HepG2 (cell line): ENCODE results near the gene SSH3. TPM values are rescaled to one million over a fixed set of nuclear protein-coding genes. Genes with fewer than 3 reads are reported as not detected.

Experiments used
- ATAC-seq: fragments of 200-7000 bp; cut with Tn5 transposase; 3 replicates; pipeline ENCODE4 v1.9.1; 2020; ENCODE audit warnings: mild to moderate bottlenecking, moderate library complexity
- BruUV-seq: library from RNA; stranded (reverse); fragments of 400-500 nt; replicated peaks from 2 replicates; lab custom pipeline; 2021; lab: Mats Ljungman, UMichigan
- CTCF ChIA-PET: fragments of 300-600 bp; formaldehyde crosslinking; extraction: SDS; loops from one replicate; lab custom pipeline; 2021; ENCODE audit warnings: low total read pairs, inconsistent platforms, low intra/inter-chr PET ratio; lab: Yijun Ruan, JAX
- POLR2A ChIA-PET: fragments of 350-600 bp; sonication (Branson Sonifier 250); formaldehyde crosslinking; loops from one replicate; lab custom pipeline; 2020; ENCODE audit warnings: antibody characterized with exemption, inconsistent platforms; lab: Yijun Ruan, JAX
- DNase-seq: peaks from one replicate; pipeline ENCODE4 v3.0.0-alpha.2; 2015; ENCODE audit warnings: low spot score
- FAIRE-seq: peaks from 3 replicates; lab custom pipeline; 2011; peaks lifted over from hg19 to GRCh38; lab: Jason Lieb, UNC
- H2AFZ ChIP-seq: one replicate; pipeline ENCODE4 v1.6.1; 2011; ENCODE audit warnings: low read length, inconsistent platforms
- H3K27ac ChIP-seq: fragments of 300-600 bp; 3 replicates; pipeline ENCODE4 v1.8.0; 2011; ENCODE audit warnings: mixed run types, mild to moderate bottlenecking, mixed read lengths, low read length, inconsistent platforms; ENCODE audit not compliant: insufficient read depth; ENCODE audit errors: extremely low read length
- H3K27me3 ChIP-seq, 2 experiments: fragments of 200-600 bp in 1 of 2; 2 replicates in 1 of 2; 3 replicates in 1 of 2; pipeline versions ENCODE4 v1.6.0 to v1.8.0; 2011; ENCODE audit warnings: low read length in 2 of 2, mild to moderate bottlenecking in 2 of 2, moderate library complexity in 2 of 2, inconsistent platforms in 1 of 2; ENCODE audit not compliant: insufficient read depth in 2 of 2, control insufficient read depth in 1 of 2
- H3K36me3 ChIP-seq, 2 experiments: fragments of 200-600 bp in 1 of 2; replicated peaks in 1 of 2; 2 replicates in 1 of 2; 3 replicates in 1 of 2; pipeline versions ENCODE4 v1.5.1 to v1.8.0; 2011; ENCODE audit warnings: low read length in 2 of 2, inconsistent platforms in 1 of 2; ENCODE audit not compliant: insufficient read depth in 2 of 2, control insufficient read depth in 1 of 2
- H3K4me1 ChIP-seq: 2 replicates; pipeline ENCODE4 v1.5.1; 2012; ENCODE audit warnings: low read length, inconsistent platforms; ENCODE audit not compliant: insufficient read depth
- H3K4me2 ChIP-seq: 2 replicates; pipeline ENCODE4 v1.6.0; 2011; ENCODE audit warnings: low read depth, low read length, inconsistent platforms
- H3K4me3 ChIP-seq, 3 experiments: fragments of 200-600 bp in 1 of 3; sonication (generic), shearing (Covaris generic) in 1 of 3; replicated peaks in 1 of 3; 2 replicates each; pipeline ENCODE4 v1.5.1; 2011 to 2016; ENCODE audit warnings: low read length in 3 of 3, inconsistent platforms in 2 of 3, low read depth in 2 of 3, mild to moderate bottlenecking in 2 of 3, control low read depth in 1 of 3, mixed read lengths in 1 of 3; ENCODE audit not compliant: insufficient read depth in 1 of 3
- H3K79me2 ChIP-seq: one replicate; pipeline ENCODE4 v1.6.1; 2011; ENCODE audit warnings: low read length, inconsistent platforms; ENCODE audit not compliant: insufficient read depth
- H3K9ac ChIP-seq: 2 replicates; pipeline ENCODE4 v1.6.0; 2011; ENCODE audit warnings: mild to moderate bottlenecking, low read depth, low read length, inconsistent platforms; ENCODE audit not compliant: insufficient read depth
- H3K9me3 ChIP-seq: 2 replicates; pipeline ENCODE4 v1.5.1; 2012; ENCODE audit warnings: mild to moderate bottlenecking, low read length
- H4K20me1 ChIP-seq: 2 replicates; pipeline ENCODE4 v1.6.0; 2011; ENCODE audit warnings: inconsistent platforms, mild to moderate bottlenecking, low read length, moderate library complexity; ENCODE audit not compliant: insufficient read depth
- AGO2 ChIP-seq: fragments of 200-400 bp; formaldehyde crosslinking; optimal IDR thresholded peaks from 2 replicates; pipeline ENCODE3; 2017; ENCODE audit warnings: mild to moderate bottlenecking, low read depth, low read length, moderate library complexity
- JUND ChIP-seq: sonication (generic); formaldehyde crosslinking; IDR thresholded peaks from 2 replicates; pipeline ENCODE4 v1.8.0; 2022; ENCODE audit warnings: mild to moderate bottlenecking, missing genetic modification reagents
- THAP7 ChIP-seq: sonication (generic); formaldehyde crosslinking; IDR thresholded peaks from 2 replicates; pipeline ENCODE4 v1.8.1; 2023; ENCODE audit warnings: mild to moderate bottlenecking, missing genetic modification reagents
- THRA ChIP-seq: sonication (generic); formaldehyde crosslinking; IDR thresholded peaks from 2 replicates; pipeline ENCODE4 v1.4.0; 2020; ENCODE audit warnings: missing genetic modification reagents, borderline replicate concordance
- ZNF142 ChIP-seq: sonication (generic); formaldehyde crosslinking; IDR thresholded peaks from 2 replicates; pipeline ENCODE4 v1.4.0; 2020; ENCODE audit warnings: missing genetic modification reagents
- ZNF546 ChIP-seq: sonication (generic); formaldehyde crosslinking; conservative IDR thresholded peaks from 2 replicates; pipeline ENCODE4 v1.8.1; 2023; ENCODE audit warnings: mild to moderate bottlenecking, missing genetic modification reagents
- ZNF577 ChIP-seq: sonication (generic); formaldehyde crosslinking; IDR thresholded peaks from 2 replicates; pipeline ENCODE4 v1.4.0; 2020; ENCODE audit warnings: mild to moderate bottlenecking, low read depth, missing genetic modification reagents, borderline replicate concordance
- ZNF687 ChIP-seq: sonication (generic); formaldehyde crosslinking; IDR thresholded peaks from 2 replicates; pipeline ENCODE4 v1.5.1; 2020; ENCODE audit warnings: mild to moderate bottlenecking, missing genetic modification reagents, moderate library complexity
- WGBS: methylation state at CpG from one replicate; pipeline ENCODE4 v1.1.6; 2017; ENCODE audit warnings: low lambda C conversion rate; 5-methylcytosine and 5-hydroxymethylcytosine counted together
- in situ Hi-C: cut with HindIII; loops from 2 replicates; pipeline ENCODE4 v1.10.0; 2017; ENCODE audit warnings: low pct_unique_long_range_greater_than_20kb; ENCODE audit not compliant: extremely low pct_ligation_motif_present
- intact Hi-C: fragments of 100-400 bp; cut with micrococcal nuclease; formaldehyde crosslinking; loops from one replicate; pipeline ENCODE4 v1.10.0; 2022; ENCODE audit not compliant: unreplicated experiment
- polyA plus RNA-seq, 8 experiments: library from polyadenylated mRNA; depleted of rRNA in 3 of 8; stranded (reverse) in 7 of 8; unstranded in 1 of 8; fragments of >200 nt; fragmentation: Illumina TruSeq in 4 of 8; extraction: Trizol in 4 of 8; gene quantifications; 2 replicates each; pipeline versions ENCODE4 v1.2.1 to v1.2.3, GENCODE V29; 2011 to 2016; ENCODE audit warnings: low read depth in 4 of 8, missing spikeins in 1 of 8, mixed read lengths in 1 of 8; ENCODE audit not compliant: insufficient read depth in 1 of 8
- total RNA-seq, 5 experiments: library from RNA; depleted of rRNA; stranded (reverse); fragments of >200 nt; fragmentation: Illumina TruSeq; extraction: Trizol; gene quantifications; 2 replicates each; pipeline ENCODE4 v1.2.3, GENCODE V29; 2016; ENCODE audit warnings: low read depth in 1 of 5

SSH3 gene
- total and polyA plus RNA-seq, 2 of the 13 experiments (the other 11 are each of a cell fraction or from before 2014, with no cell fraction given), result 12.4 to 18.8 TPM

- H3K4me3 ChIP-seq, result no peak overlapping the region
- POLR2A ChIA-PET, result no interaction called here
- DNase-seq (no peak), FAIRE-seq (no peak), ATAC-seq (no peak)
- H3K9ac ChIP-seq, result no peak overlapping the region
- no peaks in the 10 kb centered on the region for H3K9me3 ChIP-seq
- H3K4me1 ChIP-seq, result peaks cover 33% of the 10 kb centered on the region
- H3K27ac ChIP-seq, result peak overlapping the region; percentile 100
- CTCF ChIA-PET, result no interaction called here
- H2AFZ ChIP-seq, result no peak overlapping the region
- H3K27me3 ChIP-seq, result no peaks in the 10 kb centered on the region
- H3K79me2 ChIP-seq, result peaks cover 13% of the 10 kb centered on the region
- no peaks in the 10 kb centered on the region for H4K20me1 ChIP-seq
- 74% methylated on average over 2 of the region's 8 CpGs for WGBS
- peaks cover 19 to 50% of the 10 kb centered on the region in 2 experiments; a peak in 4 of 5 replicates for H3K36me3 ChIP-seq
- BruUV-seq, result no TSS peak
- in situ Hi-C loops, result no loop called here
- intact Hi-C loops, result no loop called here
- H3K4me2 ChIP-seq, result no peak overlapping the region
- TF ChIP-seq ZNF142 (CRISPR knock-in tag) (no peak), ZNF577 (CRISPR knock-in tag) (no peak), AGO2 (peak; percentile 79), ZNF546 (no peak), THAP7 (CRISPR knock-in tag) (no peak), JUND (CRISPR knock-in tag) (no peak), ZNF687 (CRISPR knock-in tag) (0 out of 2 replicates have a peak, but pooled peaks have one; percentile 8), THRA (no peak)
Observed at GRCh38 chr11:67286621-67287333, 16.6 kb upstream of the SSH3 start.
